K562 (cell line): ENCODE measurements around the gene TP73. TPM values are rescaled to one million over a fixed set of nuclear protein-coding genes. Genes with fewer than 3 reads are reported as not detected.
A peak's percentile ranks its signal among the peaks of the same experiment; 100 is the strongest.

ENCODE experiments used
- ATAC-seq: fragments of 200-7000 bp; cut with Tn5 transposase; 3 replicates; pipeline ENCODE4 v1.9.1; 2020; ENCODE audit warnings: moderate library complexity
- BruUV-seq: library from RNA; stranded (reverse); fragments of 400-500 nt; replicated peaks from 2 replicates; lab custom pipeline; 2021; lab: Mats Ljungman, UMichigan
- CTCF ChIA-PET: fragments of 300-600 bp; formaldehyde crosslinking; extraction: SDS; loops from one replicate; lab custom pipeline; 2021; ENCODE audit warnings: low intra/inter-chr PET ratio; lab: Yijun Ruan, JAX
- POLR2A ChIA-PET: fragments of 300-600, 350-650 bp; sonication (Branson Sonifier 250); formaldehyde crosslinking; extraction: SDS; loops from one replicate; lab custom pipeline; 2021; ENCODE audit warnings: antibody characterized with exemption, inconsistent platforms; lab: Yijun Ruan, JAX
- DNase-seq, 4 experiments: peaks; one replicate each; pipeline versions ENCODE4 v3.0.0 to v3.0.0-alpha.2; 2011 to 2018; ENCODE audit warnings: low spot score in 3 of 4, mixed read lengths in 3 of 4; ENCODE audit errors: extremely low read depth in 1 of 4
- FAIRE-seq: peaks from 2 replicates; lab custom pipeline; 2011; peaks lifted over from hg19 to GRCh38; lab: Jason Lieb, UNC
- H2AFZ ChIP-seq: 2 replicates; pipeline ENCODE4 v1.6.0; 2011; ENCODE audit warnings: low read depth, low read length, control low read depth, inconsistent platforms
- H3K27ac ChIP-seq: fragments of 200-600 bp; 3 replicates; pipeline ENCODE4 v1.8.0; 2011; ENCODE audit warnings: low read depth, mild to moderate bottlenecking, control low read depth, inconsistent platforms, low read length, moderate library complexity, mixed read lengths; ENCODE audit errors: extremely low read depth
- H3K27me3 ChIP-seq, 2 experiments: fragments of 300-600 bp in 1 of 2; 2 replicates in 1 of 2; 3 replicates in 1 of 2; pipeline versions ENCODE4 v1.6.0 to v1.8.0; 2011; ENCODE audit warnings: inconsistent platforms in 2 of 2, low read length in 2 of 2, mild to moderate bottlenecking in 1 of 2, mixed read lengths in 1 of 2, moderate library complexity in 1 of 2; ENCODE audit not compliant: control insufficient read depth in 2 of 2, insufficient read depth in 2 of 2
- H3K36me3 ChIP-seq: fragments of 300-600 bp; 3 replicates; pipeline ENCODE4 v1.8.0; 2011; ENCODE audit warnings: mild to moderate bottlenecking, low read length, inconsistent platforms; ENCODE audit not compliant: control insufficient read depth, insufficient read depth
- H3K4me1 ChIP-seq, 2 experiments: fragments of 200-600 bp in 1 of 2; replicated peaks in 1 of 2; 2 replicates in 1 of 2; 3 replicates in 1 of 2; pipeline versions ENCODE4 v1.5.1 to v1.8.0; 2011; ENCODE audit warnings: inconsistent platforms in 2 of 2, low read length in 2 of 2, mild to moderate bottlenecking in 1 of 2, mixed read lengths in 1 of 2, moderate library complexity in 1 of 2; ENCODE audit not compliant: control insufficient read depth in 2 of 2, insufficient read depth in 2 of 2
- H3K4me2 ChIP-seq: 2 replicates; pipeline ENCODE4 v1.6.1; 2011; ENCODE audit warnings: low read length, control low read depth, inconsistent platforms, mixed read lengths; ENCODE audit not compliant: insufficient read depth
- H3K4me3 ChIP-seq: fragments of 200-600 bp; sonication (generic), shearing (Covaris generic); 2 replicates; pipeline ENCODE4 v1.5.1; 2016; ENCODE audit warnings: control low read depth, inconsistent platforms
- H3K79me2 ChIP-seq: fragments of 200-600 bp; 3 replicates; pipeline ENCODE4 v1.8.0; 2011; ENCODE audit warnings: low read length, inconsistent platforms; ENCODE audit not compliant: control insufficient read depth, insufficient read depth
- H3K9ac ChIP-seq, 2 experiments: 2 replicates each; pipeline versions ENCODE4 v1.6.0 to v1.6.1; 2011; ENCODE audit warnings: low read depth in 2 of 2, low read length in 2 of 2, control low read depth in 1 of 2, inconsistent platforms in 1 of 2, mild to moderate bottlenecking in 1 of 2, mixed read lengths in 1 of 2; ENCODE audit not compliant: insufficient read depth in 1 of 2
- H3K9me1 ChIP-seq: one replicate; pipeline ENCODE4 v1.6.0; 2011; ENCODE audit warnings: inconsistent platforms, mild to moderate bottlenecking, low read length, moderate library complexity; ENCODE audit not compliant: control insufficient read depth, insufficient read depth
- H3K9me3 ChIP-seq: replicated peaks from 2 replicates; pipeline ENCODE4 v1.5.1; 2011; ENCODE audit warnings: low read depth, low read length, inconsistent platforms; ENCODE audit not compliant: control insufficient read depth, insufficient read depth
- H4K20me1 ChIP-seq: replicated peaks from 2 replicates; pipeline ENCODE4 v1.6.1; 2011; ENCODE audit warnings: low read length, inconsistent platforms, mixed read lengths; ENCODE audit not compliant: control insufficient read depth, insufficient read depth
- BHLHE40 ChIP-seq: IDR thresholded peaks from 2 replicates; pipeline ENCODE4 v1.6.1; 2011; ENCODE audit warnings: low read length, improper control_type of control experiment
- IRF9 ChIP-seq: fragments of 450-650 bp; IDR thresholded peaks from 2 replicates; pipeline ENCODE4 v1.6.1; 2016; ENCODE audit warnings: missing biosample characterization, missing genetic modification characterization
- PHTF2 ChIP-seq: fragments of 250-450 bp; sonication (Bioruptor Pico); IDR thresholded peaks from 2 replicates; pipeline ENCODE4 v1.5.0; 2021; ENCODE audit warnings: mild to moderate bottlenecking
- POLR2G ChIP-seq: fragments of 200-400 bp; formaldehyde crosslinking; IDR thresholded peaks from 2 replicates; pipeline ENCODE4 v1.6.1; 2017; ENCODE audit warnings: low read depth, mild to moderate bottlenecking, antibody characterized with exemption, low read length, moderate library complexity
- WGBS: fragments of 100-300 bp; shearing (Covaris generic); methylation state at CpG from one replicate; pipeline ENCODE4 v1.1.6; 2016; ENCODE audit warnings: low coverage, mixed read lengths; ENCODE audit not compliant: insufficient coverage; ENCODE audit errors: missing lambda C conversion rate; 5-methylcytosine and 5-hydroxymethylcytosine counted together
- in situ Hi-C: fragments of 300-500 bp; cut with MboI; formaldehyde crosslinking; loops from 4 replicates; pipeline ENCODE4 v1.15.0; 2018; ENCODE audit warnings: inconsistent platforms, mixed read lengths
- intact Hi-C: fragments of 100-400 bp; cut with micrococcal nuclease; formaldehyde crosslinking; loops from 2 replicates; pipeline ENCODE4 v1.14.2; 2022
- polyA plus RNA-seq, 8 experiments: library from polyadenylated mRNA; depleted of rRNA in 4 of 8; stranded (reverse) in 5 of 8; unstranded in 3 of 8; fragments of >200 nt; fragmentation: Nextera tagmentation in 2 of 8; fragmentation: Illumina TruSeq in 1 of 8; extraction: Ambion mirVana in 2 of 8; extraction: Trizol in 1 of 8; gene quantifications; 2 replicates each; pipeline versions ENCODE4 v1.2.1 to v1.2.3, GENCODE V29; 2011 to 2014; ENCODE audit warnings: inconsistent platforms in 1 of 8, missing spikeins in 1 of 8
- total RNA-seq, 7 experiments: library from RNA; depleted of rRNA in 6 of 7; stranded (reverse); fragments of >200 nt in 6 of 7; fragmentation: Illumina TruSeq in 2 of 7; extraction: Trizol in 2 of 7; gene quantifications; 2 replicates each; pipeline versions ENCODE4 v1.2.1 to v1.2.3, GENCODE V29; 2011 to 2021; ENCODE audit warnings: low replicate concordance in 1 of 7
- TF ChIP-seq, protein P1 (sequence below), 3 experiments: IDR thresholded peaks in 2 of 3; conservative IDR thresholded peaks in 1 of 3; 2 replicates each; pipeline ENCODE4 v1.5.1; 2011 to 2012; ENCODE audit warnings: low read length in 3 of 3, mild to moderate bottlenecking in 3 of 3, control low read depth in 2 of 3, improper control_type of control experiment in 1 of 3, inconsistent platforms in 1 of 3, low read depth in 1 of 3, mixed read lengths in 1 of 3, moderate library complexity in 1 of 3; ENCODE audit not compliant: insufficient read depth in 2 of 3

The TP73 gene
- total and polyA plus RNA-seq, 9 of the 15 experiments (the other 6 are each of a cell fraction or from before 2014, with no cell fraction given): 0.07 to 1.6 (median 0.40) TPM; not detected in 2

DNA sequence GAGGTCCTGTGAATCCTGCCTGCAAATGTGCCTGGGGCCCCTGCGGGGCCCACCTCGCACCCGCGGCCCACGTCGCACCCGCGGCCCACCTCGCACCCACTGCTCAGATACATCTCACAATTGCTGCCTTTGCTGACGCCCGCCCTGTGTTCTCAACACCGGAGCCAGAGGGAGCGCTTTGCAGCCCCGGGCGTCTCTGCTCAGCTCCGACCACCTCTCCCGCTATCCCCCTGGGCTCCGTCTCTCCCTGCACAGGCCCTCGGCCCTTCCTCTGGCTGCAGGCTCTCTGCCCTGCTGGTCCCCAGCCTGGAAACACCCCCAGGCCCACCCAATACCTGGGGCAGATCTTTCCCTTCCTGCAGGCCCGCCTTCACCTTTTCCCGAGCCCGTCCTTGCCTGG lies 44.8 kb downstream of the TP73 start:
- no peak for DNase-seq
- H2AFZ ChIP-seq: no peak overlapping the region
- H3K9me3 ChIP-seq: 0 out of 2 replicates have a peak, but pooled peaks cover 2% of the 10 kb centered on the region
- H3K36me3 ChIP-seq: no peaks in the 10 kb centered on the region
- H3K4me1 ChIP-seq: peaks cover 0 to 55% of the 10 kb centered on the region in 2 experiments; a peak in 2 of 5 replicates
- BruUV-seq: no TSS peak
- POLR2A ChIA-PET: interaction anchor here (0.6 kb wide), 1 partner anchor 13 kb away, joined by 3 read pairs; no protein-coding TSS in a partner anchor
- no peak for FAIRE-seq
- H4K20me1 ChIP-seq: peaks cover 45% of the 10 kb centered on the region
- H3K27me3 ChIP-seq: peaks cover 47 to 75% of the 10 kb centered on the region in 2 experiments
- H3K4me3 ChIP-seq: no peak overlapping the region
- WGBS: under 1% methylated on average over 21 of the region's 22 CpGs
- no peak overlapping the region for H3K27ac ChIP-seq
- H3K4me2 ChIP-seq: no peak overlapping the region
- CTCF ChIA-PET: no interaction called here
- no peak for ATAC-seq
- TF ChIP-seq, protein P1, sequence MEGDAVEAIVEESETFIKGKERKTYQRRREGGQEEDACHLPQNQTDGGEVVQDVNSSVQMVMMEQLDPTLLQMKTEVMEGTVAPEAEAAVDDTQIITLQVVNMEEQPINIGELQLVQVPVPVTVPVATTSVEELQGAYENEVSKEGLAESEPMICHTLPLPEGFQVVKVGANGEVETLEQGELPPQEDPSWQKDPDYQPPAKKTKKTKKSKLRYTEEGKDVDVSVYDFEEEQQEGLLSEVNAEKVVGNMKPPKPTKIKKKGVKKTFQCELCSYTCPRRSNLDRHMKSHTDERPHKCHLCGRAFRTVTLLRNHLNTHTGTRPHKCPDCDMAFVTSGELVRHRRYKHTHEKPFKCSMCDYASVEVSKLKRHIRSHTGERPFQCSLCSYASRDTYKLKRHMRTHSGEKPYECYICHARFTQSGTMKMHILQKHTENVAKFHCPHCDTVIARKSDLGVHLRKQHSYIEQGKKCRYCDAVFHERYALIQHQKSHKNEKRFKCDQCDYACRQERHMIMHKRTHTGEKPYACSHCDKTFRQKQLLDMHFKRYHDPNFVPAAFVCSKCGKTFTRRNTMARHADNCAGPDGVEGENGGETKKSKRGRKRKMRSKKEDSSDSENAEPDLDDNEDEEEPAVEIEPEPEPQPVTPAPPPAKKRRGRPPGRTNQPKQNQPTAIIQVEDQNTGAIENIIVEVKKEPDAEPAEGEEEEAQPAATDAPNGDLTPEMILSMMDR (IDR thresholded peaks at IDR 0.05 in 2 of 3, conservative IDR thresholded peaks at IDR 0.05 in 1 of 3; ENCODE audit: insufficient read depth in 2 of 3, low read depth in 1 of 3, low read length in 3 of 3): peak in 1 of 3 experiments; percentile 18; a peak in 1 of 6 replicates
- TF ChIP-seq POLR2G: no peak
- no peaks in the 10 kb centered on the region for H3K79me2 ChIP-seq
- H3K9ac ChIP-seq: peak overlapping the region in 1 of 2 experiments; percentile 45; a peak in 1 of 4 replicates
- intact Hi-C loops (no loop called here), in situ Hi-C loops (no loop called here)
- H3K9me1 ChIP-seq: no peaks in the 10 kb centered on the region

- DNase-seq (no peak), ATAC-seq (no peak), FAIRE-seq (no peak)
- Histone ChIP-seq H3K27ac (no peak overlapping the region), H3K27me3 (peaks cover 47 to 73% of the 10 kb centered on the region in 2 experiments), H3K4me2 (no peak overlapping the region), H3K4me3 (no peak overlapping the region), H4K20me1 (peaks cover 45% of the 10 kb centered on the region), H3K9me1 (no peaks in the 10 kb centered on the region), H3K9ac (peak overlapping the region in 1 of 2 experiments; percentile 8; a peak in 1 of 4 replicates)
- POLR2A ChIA-PET: no interaction called here
- WGBS: 1% methylated on average over 12 of the region's 12 CpGs
- TF ChIP-seq PHTF2 (CRISPR knock-in tag) (no peak), BHLHE40 (peak; percentile 49; the same call in 1 of the 2 replicates), IRF9 (no peak)
- TF ChIP-seq, all 486 proteins: peak for 1
- Histone ChIP-seq H2AFZ (no peak overlapping the region), H3K79me2 (no peaks in the 10 kb centered on the region), H3K36me3 (no peaks in the 10 kb centered on the region), H3K9me3 (0 out of 2 replicates have a peak, but pooled peaks cover 2% of the 10 kb centered on the region), H3K4me1 (peaks cover 0 to 55% of the 10 kb centered on the region in 2 experiments; a peak in 2 of 5 replicates)
- BruUV-seq: no TSS peak
- in situ Hi-C loops (no loop called here), intact Hi-C loops (no loop called here)
- CTCF ChIA-PET: no interaction called here
Measured at GRCh38 chr1:3697810-3698209, 45.5 kb downstream of the TP73 start.
